ENCODE data around the gene HOXA10.

The HOXA10 gene

DNA sequence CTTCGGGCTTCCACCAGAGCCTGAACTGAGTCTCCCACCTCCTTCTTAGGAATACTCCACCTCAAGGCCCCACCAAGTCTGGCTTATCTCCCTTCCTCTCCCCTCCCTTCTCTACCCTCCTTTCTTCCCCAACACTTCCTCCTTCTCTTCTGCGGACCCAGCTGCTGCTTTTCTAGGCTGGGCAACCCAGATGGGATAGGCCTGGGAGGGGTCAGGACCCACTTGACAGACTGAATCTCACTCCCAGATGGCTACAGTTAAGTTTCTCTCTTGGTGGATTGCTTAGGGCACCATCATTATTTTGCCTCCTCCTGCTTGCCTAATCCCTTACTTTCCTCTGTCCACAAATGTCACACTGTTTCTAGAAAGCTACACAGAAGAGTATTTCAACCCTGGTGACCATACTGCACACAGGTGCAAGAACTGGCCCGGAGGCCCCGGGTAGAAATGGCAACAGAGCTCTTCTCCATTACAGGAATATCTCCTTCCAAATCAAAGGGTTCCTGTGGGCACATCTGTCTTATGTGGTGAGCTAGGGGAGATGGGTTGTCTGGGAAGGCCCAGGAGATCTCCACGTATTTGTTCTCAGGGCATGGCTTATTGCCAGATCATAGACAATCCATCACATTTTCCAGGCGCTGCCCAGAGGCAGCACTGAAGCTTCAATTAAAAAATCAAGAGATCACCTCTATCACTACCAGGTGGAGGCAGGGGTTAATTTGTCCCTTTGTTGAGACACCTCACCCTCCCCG lies 16.1 kb upstream of the HOXA10 start:
- Mint-ChIP-seq H3K27ac (peak overlapping the region; percentile 46), H3K4me3 (no peak overlapping the region), H3K27me3 (peaks cover 39% of the 10 kb centered on the region), H3K4me1 (peaks cover 12% of the 10 kb centered on the region), H3K36me3 (peaks cover 3% of the 10 kb centered on the region), H3K9me3 (no peaks in the 10 kb centered on the region)
- DNase-seq (ENCODE audit: low spot score in 2 of 2) (no peak), ATAC-seq (ENCODE audit: low read depth) (no peak)

DNA sequence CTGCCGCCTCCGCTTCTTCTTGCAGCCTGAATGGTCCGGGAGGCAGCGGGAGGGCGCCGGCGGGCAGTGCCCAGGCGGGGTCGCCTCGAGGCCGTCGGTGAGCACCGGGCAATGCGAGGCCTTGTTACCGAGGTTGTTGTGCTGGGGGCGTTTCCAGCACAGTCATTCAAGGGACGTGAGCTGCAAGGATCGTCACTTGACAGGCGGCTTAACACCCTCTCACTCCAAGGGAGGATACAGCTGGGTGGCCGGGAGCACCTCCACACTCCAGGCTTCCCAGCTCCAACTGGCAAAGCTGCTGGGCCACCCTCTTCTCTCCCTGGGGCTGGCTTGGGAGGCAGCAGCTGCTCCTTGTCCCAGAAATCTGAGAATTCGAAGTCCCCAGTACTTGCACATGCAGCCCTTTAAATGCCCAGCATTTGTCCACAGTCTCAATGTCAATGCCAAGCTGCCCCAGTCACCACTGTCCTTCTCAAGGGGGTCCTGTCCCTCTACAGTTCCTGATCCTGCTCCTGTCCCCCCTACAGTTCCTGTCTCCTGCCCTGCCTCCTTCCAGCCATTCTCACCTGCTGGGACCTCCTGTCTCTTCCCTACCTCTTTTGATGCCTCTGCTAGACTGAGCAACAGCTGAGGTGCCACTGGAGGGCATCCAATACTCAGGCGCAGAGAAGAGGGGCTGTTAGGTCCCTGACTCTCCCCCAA lies 15.3 kb upstream of the HOXA10 start:
- H3K36me3 Mint-ChIP-seq = peaks cover 3% of the 10 kb centered on the region
- no peaks in the 10 kb centered on the region for H3K9me3 Mint-ChIP-seq
- DNase-seq (ENCODE audit: low spot score in 2 of 2) (no peak), ATAC-seq (ENCODE audit: low read depth) (no peak)
- peak overlapping the region; percentile 46 for H3K27ac Mint-ChIP-seq
- peak overlapping the region; percentile 24 for H3K4me3 Mint-ChIP-seq
- peaks cover 42% of the 10 kb centered on the region for H3K27me3 Mint-ChIP-seq
- H3K4me1 Mint-ChIP-seq = peaks cover 15% of the 10 kb centered on the region

DNA sequence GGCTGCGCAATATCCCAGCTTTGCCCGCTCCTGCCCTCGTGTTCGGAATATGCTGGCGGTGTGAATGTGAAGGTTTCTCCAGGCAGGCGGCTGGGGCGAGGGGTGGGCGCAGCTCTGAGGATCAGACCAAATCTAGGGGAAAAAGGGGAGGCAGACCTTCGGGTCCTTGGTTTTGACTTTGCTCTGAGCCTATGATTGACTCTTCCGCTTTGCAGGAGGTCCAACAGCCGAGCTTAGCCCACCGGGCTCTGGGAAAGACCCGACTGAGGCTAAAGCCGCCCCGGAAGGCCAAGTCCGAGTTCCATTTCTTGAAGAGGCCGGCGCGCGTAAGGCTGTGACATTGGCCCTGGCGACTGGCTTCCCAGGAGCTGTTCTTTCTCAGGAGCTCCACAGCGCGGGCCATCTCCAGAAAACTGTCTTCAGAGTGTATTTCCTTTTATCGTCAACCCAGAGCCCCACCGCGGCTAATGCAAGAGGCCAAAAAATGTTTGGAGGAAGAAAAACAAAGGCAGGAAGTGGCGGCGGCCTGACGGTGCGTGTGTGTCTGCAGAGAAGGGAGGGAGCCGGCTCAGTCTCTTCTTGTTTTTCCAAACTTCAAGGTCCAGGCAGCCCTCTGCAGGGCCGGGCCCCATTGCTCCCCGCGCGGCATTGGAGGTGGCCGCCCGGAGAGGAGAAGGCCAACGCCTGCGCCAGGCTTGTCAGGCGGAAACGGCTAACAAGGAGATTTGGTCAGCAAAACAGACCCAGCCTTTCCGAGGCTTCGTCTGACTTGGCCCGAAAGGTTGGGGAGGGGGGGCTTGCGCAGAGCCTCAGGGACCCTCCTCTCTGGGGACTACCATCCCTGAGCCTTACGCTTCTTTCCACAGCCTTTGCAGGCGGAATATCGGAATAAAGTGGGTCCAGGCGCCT lies 14.5 kb upstream of the HOXA10 start:
- DNase-seq (ENCODE audit: low spot score in 2 of 2) (no peak), ATAC-seq (ENCODE audit: low read depth) (no peak)
- peak overlapping the region; percentile 61 for H3K4me3 Mint-ChIP-seq
- H3K27me3 Mint-ChIP-seq = peaks cover 41% of the 10 kb centered on the region
- H3K9me3 Mint-ChIP-seq = no peaks in the 10 kb centered on the region
- peaks cover 3% of the 10 kb centered on the region for H3K36me3 Mint-ChIP-seq
- H3K4me1 Mint-ChIP-seq = peaks cover 15% of the 10 kb centered on the region
- peak overlapping the region; percentile 17 for H3K27ac Mint-ChIP-seq

DNA sequence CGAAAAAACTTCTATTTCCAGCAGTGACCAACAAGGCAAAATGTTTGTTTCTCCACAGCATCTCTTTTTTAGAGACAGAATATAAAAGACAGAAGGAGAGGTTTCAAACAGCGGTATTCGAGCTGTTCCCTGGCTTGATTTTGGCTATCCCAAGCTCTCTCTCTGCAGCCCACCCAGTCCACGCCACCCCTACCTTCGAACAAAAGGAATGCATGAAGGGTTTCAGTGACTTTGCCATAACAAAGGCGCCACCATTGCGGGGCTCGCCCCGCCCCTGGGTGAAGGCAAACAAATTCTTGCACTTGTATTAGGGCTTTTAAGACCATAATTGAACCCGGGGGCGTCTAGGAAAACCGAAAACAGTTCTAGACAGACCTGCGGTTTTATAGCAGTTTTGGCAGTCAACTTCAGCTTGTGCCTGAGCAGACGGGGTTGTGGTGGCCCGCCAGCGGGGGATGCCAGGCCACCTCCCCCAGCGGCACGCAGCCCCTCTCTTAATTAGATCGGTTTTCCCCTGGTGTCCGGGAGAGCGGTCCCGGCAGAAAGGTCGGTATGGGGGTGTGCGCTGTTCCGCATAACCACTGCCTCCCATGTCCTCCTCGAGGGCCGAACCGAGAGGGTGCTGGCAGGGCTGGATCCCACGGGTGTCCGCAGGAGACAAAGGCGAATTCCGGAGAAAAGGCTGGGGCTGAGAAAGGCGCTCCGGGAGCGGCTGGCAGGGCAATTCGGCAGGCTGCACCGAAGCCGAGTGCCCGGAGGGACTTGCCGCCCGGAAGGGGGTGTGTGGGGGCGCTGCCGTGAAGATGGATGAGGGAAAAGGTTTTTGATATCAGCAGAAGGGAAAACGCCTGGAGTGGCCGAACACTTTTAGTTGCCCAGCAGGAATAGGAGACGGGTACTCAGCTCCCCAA lies 13.6 kb upstream of the HOXA10 start:
- H3K4me1 Mint-ChIP-seq = peaks cover 15% of the 10 kb centered on the region
- H3K4me3 Mint-ChIP-seq = peak overlapping the region; percentile 29
- peaks cover 3% of the 10 kb centered on the region for H3K36me3 Mint-ChIP-seq

DNA sequence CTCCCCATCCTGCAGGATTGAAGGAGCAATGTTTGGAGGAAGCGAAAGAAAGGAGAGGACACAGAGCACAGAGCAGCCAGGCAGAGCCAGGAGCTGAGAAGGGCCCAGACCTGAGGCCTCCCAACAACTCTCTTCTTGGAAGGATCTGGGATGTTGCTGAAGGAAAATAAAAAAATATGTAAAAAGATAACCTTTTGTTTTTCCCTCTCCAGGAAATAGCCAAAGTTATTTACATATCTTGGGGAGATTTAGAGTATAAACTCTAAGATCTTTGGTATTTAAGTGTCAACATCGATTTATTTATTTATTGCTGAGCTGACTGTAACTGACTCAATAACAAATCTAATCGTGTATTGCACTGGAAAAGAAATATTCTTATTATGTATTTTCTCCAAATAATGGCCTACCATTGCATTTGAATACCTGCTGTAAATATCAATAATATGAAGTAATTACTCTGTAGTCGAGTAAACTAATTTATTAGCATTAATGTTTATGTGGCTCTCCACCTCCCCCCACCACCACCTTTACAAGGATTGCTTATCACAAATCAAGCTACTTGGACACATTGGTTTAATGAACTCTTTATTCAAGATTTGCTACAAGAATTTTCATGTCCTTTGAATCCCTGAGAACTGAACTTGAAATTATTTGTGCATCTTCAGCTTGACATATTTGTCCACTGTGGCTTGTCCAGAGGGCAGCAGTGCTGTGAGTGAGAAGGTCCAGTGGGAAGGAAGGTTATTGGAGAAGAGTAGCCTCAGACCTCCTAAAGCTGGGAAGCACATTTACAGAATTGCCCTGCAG lies 12.8 kb upstream of the HOXA10 start:
- H3K4me1 Mint-ChIP-seq = peaks cover 15% of the 10 kb centered on the region
- H3K4me3 Mint-ChIP-seq = no peak overlapping the region
- peaks cover 3% of the 10 kb centered on the region for H3K36me3 Mint-ChIP-seq
- H3K27me3 Mint-ChIP-seq = peaks cover 47% of the 10 kb centered on the region
- no peak for DNase-seq (ENCODE audit: low spot score in 2 of 2)
- ATAC-seq (ENCODE audit: low read depth) = no peak
- no peaks in the 10 kb centered on the region for H3K9me3 Mint-ChIP-seq
- no peak overlapping the region for H3K27ac Mint-ChIP-seq

More for the DNA sequence above, 13.6 kb upstream of the HOXA10 start:
- no peaks in the 10 kb centered on the region for H3K9me3 Mint-ChIP-seq
- no peak overlapping the region for H3K27ac Mint-ChIP-seq
- H3K27me3 Mint-ChIP-seq = peaks cover 44% of the 10 kb centered on the region
- DNase-seq (ENCODE audit: low spot score in 2 of 2) = no peak
- no peak for ATAC-seq (ENCODE audit: low read depth)

DNA sequence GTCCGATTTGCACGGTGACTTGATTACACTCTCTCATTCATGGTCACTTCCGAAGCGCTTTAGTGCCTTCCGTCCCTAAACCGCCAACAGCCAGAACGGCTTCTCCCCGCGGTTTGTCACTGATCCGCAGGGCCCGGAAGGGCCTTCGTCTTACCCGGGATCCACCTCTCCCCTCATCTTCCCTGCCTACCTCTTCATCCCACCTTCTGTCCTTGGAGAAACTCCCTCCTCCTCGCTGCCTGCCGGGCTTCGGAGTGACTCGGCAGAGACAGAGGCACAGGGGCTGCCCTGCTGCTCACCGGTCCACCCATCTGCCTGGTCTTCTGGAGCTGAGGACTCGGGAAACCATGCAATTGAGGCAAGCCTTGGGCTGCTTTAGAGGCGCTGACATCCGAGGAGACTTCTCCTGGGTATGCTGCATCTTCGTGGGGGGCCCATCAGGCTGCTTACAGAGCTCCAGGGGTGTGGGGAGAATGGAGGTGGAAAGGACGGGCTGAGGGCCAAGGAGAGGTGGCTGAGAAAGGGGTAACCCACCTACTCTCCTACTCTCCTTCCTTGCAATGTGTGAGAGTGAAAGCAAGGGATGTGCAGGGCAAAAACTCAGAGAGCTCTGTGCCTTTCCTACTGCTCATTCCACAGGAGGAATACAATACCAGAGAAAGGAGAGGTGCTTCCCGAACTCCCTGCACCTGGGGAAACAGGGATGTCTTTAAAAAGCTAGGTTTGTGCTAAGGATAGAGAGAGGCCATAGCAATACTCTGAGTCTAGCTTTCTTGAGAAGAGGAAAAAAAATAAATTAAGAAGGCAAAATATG lies 11.9 kb upstream of the HOXA10 start:
- H3K4me1 Mint-ChIP-seq = peaks cover 15% of the 10 kb centered on the region
- no peak for ATAC-seq (ENCODE audit: low read depth)
- no peak for DNase-seq (ENCODE audit: low spot score in 2 of 2)

DNA sequence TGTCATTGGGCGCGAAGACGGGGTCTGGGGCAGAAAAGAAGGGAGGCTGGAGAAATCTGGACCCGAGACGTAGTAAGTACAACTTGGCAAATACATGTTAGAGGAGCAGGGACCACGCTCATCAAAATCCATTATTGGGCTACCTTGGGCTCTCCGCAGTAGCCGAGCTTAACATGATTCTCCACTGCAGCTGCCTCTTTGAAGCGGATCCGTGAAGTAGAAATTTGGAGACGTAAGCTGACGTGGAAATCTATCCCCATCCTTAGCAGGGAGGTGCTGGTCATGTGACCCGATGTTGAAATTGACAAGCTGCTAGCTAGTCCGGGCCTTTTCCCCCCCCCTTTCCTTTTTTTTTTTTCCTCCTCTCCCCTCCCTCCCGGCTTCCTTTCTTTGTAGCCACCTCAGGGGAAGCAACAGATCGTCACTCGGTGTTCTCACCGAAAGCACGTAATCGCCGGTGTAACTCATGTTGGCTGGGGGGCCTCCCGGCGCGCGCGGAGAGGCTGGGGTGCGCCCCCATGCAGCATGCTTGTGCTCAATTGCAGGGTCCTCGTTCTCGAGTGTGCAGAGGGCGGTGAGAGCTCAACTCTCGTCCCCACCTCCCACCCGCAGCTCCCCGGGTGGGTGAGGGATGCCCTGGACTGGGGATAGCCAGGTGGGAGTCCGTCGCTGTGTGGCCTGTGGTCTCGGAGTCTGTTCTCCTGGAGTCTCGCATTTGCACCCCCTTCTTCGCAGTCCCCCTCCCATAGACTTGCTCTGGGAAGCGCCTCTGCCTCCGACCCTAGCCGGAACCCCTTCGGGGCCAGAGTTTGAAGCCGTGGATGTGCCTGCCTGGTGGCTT lies 11.1 kb upstream of the HOXA10 start, which contains the start of gene HOXA11:
Gene HOXA11 (minus strand): TSS at position 220 of the 841 bp plus-strand sequence. CDS start 88 bp downstream, at position 132.
- Mint-ChIP-seq H3K27me3 (peaks cover 42% of the 10 kb centered on the region), H3K4me1 (peaks cover 17% of the 10 kb centered on the region), H3K4me3 (peak within 1 kb of the TSS; percentile 22), H3K36me3 (peaks cover 3% of the 10 kb centered on the region), H3K27ac (peak within 1 kb of the TSS; percentile 76), H3K9me3 (no peaks in the 10 kb centered on the region)
- no peak for DNase-seq (ENCODE audit: low spot score in 2 of 2)
- ATAC-seq (ENCODE audit: low read depth) = no peak

More for the DNA sequence above, 11.9 kb upstream of the HOXA10 start:
- Mint-ChIP-seq H3K27me3 (peaks cover 45% of the 10 kb centered on the region), H3K27ac (peak overlapping the region; percentile 76), H3K36me3 (peaks cover 3% of the 10 kb centered on the region), H3K9me3 (no peaks in the 10 kb centered on the region), H3K4me3 (peak overlapping the region; percentile 22)

DNA sequence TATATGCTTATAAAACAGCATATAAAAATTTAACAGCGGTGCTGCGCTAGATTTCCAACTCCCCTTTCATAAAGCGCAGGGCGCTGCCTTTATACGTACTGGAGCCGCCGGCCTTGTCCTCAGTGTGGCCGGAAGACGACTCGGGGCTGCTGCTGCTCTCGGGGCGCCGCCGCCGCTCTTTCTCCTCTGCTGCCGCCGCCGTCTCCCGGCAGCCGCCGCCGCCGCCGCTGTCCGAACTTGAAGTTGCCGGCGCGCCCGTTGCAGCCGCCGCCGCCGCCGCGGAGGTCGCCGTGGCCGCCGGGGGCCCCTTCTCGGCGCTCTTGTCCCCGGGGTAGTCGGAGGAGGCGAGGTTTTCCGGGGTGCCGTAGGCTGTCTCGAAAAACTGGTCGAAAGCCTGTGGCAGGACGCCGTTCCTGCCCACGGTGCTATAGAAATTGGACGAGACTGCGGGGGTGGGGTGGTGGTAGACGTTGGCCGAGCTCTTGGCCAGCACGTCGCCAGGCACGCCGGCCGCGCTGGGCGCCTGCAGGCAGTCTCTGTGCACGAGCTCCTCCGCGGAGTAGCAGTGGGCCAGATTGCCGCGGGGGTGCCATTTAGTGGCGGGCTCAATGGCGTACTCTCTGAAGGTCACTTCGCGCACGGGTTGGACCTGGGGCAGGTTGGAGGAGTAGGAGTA lies 10.4 kb upstream of the HOXA10 start:
- Mint-ChIP-seq H3K9me3 (no peaks in the 10 kb centered on the region), H3K27ac (peak overlapping the region; percentile 76), H3K27me3 (peaks cover 38% of the 10 kb centered on the region), H3K4me1 (peaks cover 18% of the 10 kb centered on the region), H3K4me3 (peak overlapping the region; percentile 3), H3K36me3 (no peaks in the 10 kb centered on the region)
- DNase-seq (ENCODE audit: low spot score in 2 of 2) (peak in 1 of 2 donors; percentile 49), ATAC-seq (ENCODE audit: low read depth) (no peak)

DNA sequence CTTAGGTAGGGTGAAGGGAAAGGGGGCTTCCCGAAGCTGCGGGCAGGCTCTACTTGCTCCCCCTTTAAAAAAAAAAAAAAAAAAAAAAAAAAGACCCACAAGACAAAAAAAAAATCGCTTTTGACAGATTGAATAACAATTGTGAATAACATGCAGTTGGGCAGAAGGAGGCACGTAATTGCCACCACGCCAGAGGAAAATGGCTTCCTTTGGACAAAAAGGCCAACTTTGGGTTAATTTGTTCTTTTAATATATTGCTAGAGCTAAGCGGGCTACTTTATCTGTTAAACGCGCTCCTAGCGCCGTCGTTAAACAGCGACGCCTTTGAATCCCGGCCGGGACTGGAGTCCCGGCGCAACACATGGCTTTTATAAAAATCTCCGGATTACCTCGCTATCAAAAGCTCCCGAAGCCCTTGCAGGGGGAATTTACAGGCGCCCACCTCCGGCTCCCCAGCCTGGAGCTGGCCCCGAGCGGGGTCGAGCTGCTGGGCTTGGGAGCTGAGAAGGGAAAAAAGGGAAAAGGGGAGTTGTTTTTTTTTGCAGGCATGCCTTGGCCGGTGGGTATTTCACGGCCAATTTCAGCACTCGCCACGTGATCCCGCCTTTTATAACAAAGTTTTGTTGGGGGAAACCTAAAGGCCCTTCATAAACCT lies 9.7 kb upstream of the HOXA10 start:
- H3K4me3 Mint-ChIP-seq = no peak overlapping the region
- H3K9me3 Mint-ChIP-seq = no peaks in the 10 kb centered on the region
- H3K27ac Mint-ChIP-seq = no peak overlapping the region
- DNase-seq (ENCODE audit: low spot score in 2 of 2) (no peak), ATAC-seq (ENCODE audit: low read depth) (no peak)
- H3K4me1 Mint-ChIP-seq = peaks cover 18% of the 10 kb centered on the region
- H3K27me3 Mint-ChIP-seq = peaks cover 41% of the 10 kb centered on the region
- no peaks in the 10 kb centered on the region for H3K36me3 Mint-ChIP-seq

DNA sequence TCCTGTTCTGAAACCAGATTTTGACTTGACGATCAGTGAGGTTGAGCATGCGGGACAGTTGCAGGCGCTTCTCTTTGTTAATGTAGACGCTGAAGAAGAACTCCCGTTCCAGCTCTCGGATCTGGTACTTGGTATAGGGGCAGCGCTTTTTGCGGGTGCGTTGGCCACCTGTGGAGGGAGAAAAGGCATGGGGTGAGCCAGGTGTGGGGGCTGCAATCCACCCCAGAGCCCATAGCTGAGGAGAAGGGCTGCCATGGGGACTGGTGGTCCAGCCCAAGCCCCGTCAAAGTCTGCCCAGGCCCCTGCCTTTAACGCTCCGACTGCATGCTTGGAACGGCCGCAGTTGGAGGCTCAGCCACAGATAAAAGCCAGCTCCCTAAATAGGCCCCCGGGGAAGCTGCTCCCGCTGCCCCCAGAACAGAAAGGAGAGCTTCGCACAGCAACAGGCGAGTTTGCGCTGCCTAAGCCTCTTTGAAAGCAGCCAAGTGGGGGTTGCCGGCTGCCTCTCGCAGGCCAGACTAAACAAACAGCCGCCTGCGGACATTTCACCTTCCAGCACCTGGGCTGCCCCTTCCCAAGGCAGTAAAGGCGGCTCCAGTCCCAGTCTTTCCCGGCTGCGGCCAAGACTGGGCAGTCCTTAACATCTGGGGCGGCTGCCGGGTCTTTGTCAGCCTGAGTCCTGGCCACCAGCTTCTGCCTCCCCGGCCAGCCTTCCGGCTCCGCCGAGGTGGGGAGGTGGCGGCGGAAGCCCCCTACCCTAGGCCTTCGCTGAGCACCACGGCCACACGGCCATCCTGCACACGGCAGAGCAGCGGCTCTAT lies 9.0 kb upstream of the HOXA10 start:
- H3K4me3 Mint-ChIP-seq = no peak overlapping the region
- H3K36me3 Mint-ChIP-seq = no peaks in the 10 kb centered on the region
- no peaks in the 10 kb centered on the region for H3K9me3 Mint-ChIP-seq
- H3K27ac Mint-ChIP-seq = peak overlapping the region; percentile 61
- peaks cover 14% of the 10 kb centered on the region for H3K4me1 Mint-ChIP-seq
- DNase-seq (ENCODE audit: low spot score in 2 of 2) = no peak
- ATAC-seq (ENCODE audit: low read depth) = no peak
- peaks cover 34% of the 10 kb centered on the region for H3K27me3 Mint-ChIP-seq

Measured in memory B cell (primary cell).